HepG2 (cell line): ENCODE data around the gene SLC43A1. TPM values are rescaled to one million over a fixed set of nuclear protein-coding genes. Genes with fewer than 3 reads are reported as not detected.

Experiments used
- FOXA1 ChIP-seq, 2 experiments: fragments of 450-650 bp in 1 of 2; sonication (generic) in 1 of 2; formaldehyde crosslinking in 1 of 2; IDR thresholded peaks; 2 replicates each; pipeline versions ENCODE4 v1.4.0 to v1.6.1; 2016 to 2020; ENCODE audit warnings: missing genetic modification reagents in 1 of 2
- HMG20A ChIP-seq: IDR thresholded peaks from 2 replicates; pipeline ENCODE4 v1.6.1; 2016; ENCODE audit warnings: borderline replicate concordance
- HMG20B ChIP-seq: conservative IDR thresholded peaks from 2 replicates; pipeline ENCODE4 v1.6.1; 2016; ENCODE audit warnings: missing genetic modification reagents, missing compliant biosample characterization
- HOXA7 ChIP-seq: sonication (generic); formaldehyde crosslinking; IDR thresholded peaks from 2 replicates; pipeline ENCODE4 v1.8.1; 2022; ENCODE audit warnings: mild to moderate bottlenecking, missing genetic modification reagents, moderate library complexity
- MED13 ChIP-seq: sonication (generic); formaldehyde crosslinking; IDR thresholded peaks from 2 replicates; pipeline ENCODE4 v1.5.0; 2020; ENCODE audit warnings: missing genetic modification reagents
- NFIC ChIP-seq: IDR thresholded peaks from 2 replicates; pipeline ENCODE4 v1.6.1; 2012; ENCODE audit warnings: mild to moderate bottlenecking, low read length, inconsistent platforms
- NFKB2 ChIP-seq: sonication (generic); formaldehyde crosslinking; IDR thresholded peaks from 2 replicates; pipeline ENCODE4 v1.4.0; 2020; ENCODE audit warnings: missing genetic modification reagents, borderline replicate concordance
- NR2F1 ChIP-seq, 2 experiments: fragments of 450-650 bp in 1 of 2; formaldehyde crosslinking in 1 of 2; IDR thresholded peaks; 2 replicates each; pipeline versions ENCODE4 v1.5.0 to v1.6.1; 2016 to 2020; ENCODE audit warnings: mild to moderate bottlenecking in 1 of 2, missing compliant biosample characterization in 1 of 2, missing genetic modification reagents in 1 of 2, moderate library complexity in 1 of 2
- RBFOX2 ChIP-seq: fragments of 200-400 bp; formaldehyde crosslinking; IDR thresholded peaks from 2 replicates; pipeline ENCODE4 v1.6.1; 2017; ENCODE audit warnings: low read depth, mild to moderate bottlenecking, low read length
- TBX2 ChIP-seq: sonication (generic); formaldehyde crosslinking; IDR thresholded peaks from 2 replicates; pipeline ENCODE4 v1.5.0; 2020; ENCODE audit warnings: missing genetic modification reagents, mild to moderate bottlenecking, borderline replicate concordance
- TRIM24 ChIP-seq: sonication (generic); formaldehyde crosslinking; IDR thresholded peaks from 2 replicates; pipeline ENCODE4 v1.8.0; 2022; ENCODE audit warnings: mild to moderate bottlenecking, missing genetic modification reagents
- ZBTB42 ChIP-seq: sonication (generic); formaldehyde crosslinking; IDR thresholded peaks from 2 replicates; pipeline ENCODE4 v1.5.0; 2020; ENCODE audit warnings: mild to moderate bottlenecking, missing genetic modification reagents
- ZBTB7B ChIP-seq: sonication (generic); formaldehyde crosslinking; IDR thresholded peaks from 2 replicates; pipeline ENCODE4 v1.4.0; 2020; ENCODE audit warnings: missing genetic modification reagents
- ZFP1 ChIP-seq: IDR thresholded peaks from 2 replicates; pipeline ENCODE4 v1.6.1; 2016
- ZMYM3 ChIP-seq: sonication (generic); formaldehyde crosslinking; IDR thresholded peaks from 2 replicates; pipeline ENCODE4 v1.5.1; 2020; ENCODE audit warnings: mild to moderate bottlenecking, missing genetic modification reagents
- ZNF264 ChIP-seq: sonication (generic); formaldehyde crosslinking; IDR thresholded peaks from 2 replicates; pipeline ENCODE4 v1.4.0; 2020; ENCODE audit warnings: missing genetic modification reagents
- ZNF552 ChIP-seq: sonication (generic); formaldehyde crosslinking; IDR thresholded peaks from 2 replicates; pipeline ENCODE4 v1.9.0; 2022; ENCODE audit warnings: missing genetic modification reagents, mild to moderate bottlenecking, borderline replicate concordance
- ZNF644 ChIP-seq: IDR thresholded peaks from 2 replicates; pipeline ENCODE4 v1.6.1; 2016; ENCODE audit warnings: low read depth
- ZNF7 ChIP-seq: IDR thresholded peaks from 2 replicates; pipeline ENCODE4 v1.6.1; 2016; ENCODE audit warnings: missing biosample characterization, missing genetic modification reagents
- polyA plus RNA-seq, 8 experiments: library from polyadenylated mRNA; depleted of rRNA in 3 of 8; stranded (reverse) in 7 of 8; unstranded in 1 of 8; fragments of >200 nt; fragmentation: Illumina TruSeq in 4 of 8; extraction: Trizol in 4 of 8; gene quantifications; 2 replicates each; pipeline versions ENCODE4 v1.2.1 to v1.2.3, GENCODE V29; 2011 to 2016; ENCODE audit warnings: low read depth in 4 of 8, missing spikeins in 1 of 8, mixed read lengths in 1 of 8; ENCODE audit not compliant: insufficient read depth in 1 of 8
- total RNA-seq, 5 experiments: library from RNA; depleted of rRNA; stranded (reverse); fragments of >200 nt; fragmentation: Illumina TruSeq; extraction: Trizol; gene quantifications; 2 replicates each; pipeline ENCODE4 v1.2.3, GENCODE V29; 2016; ENCODE audit warnings: low read depth in 1 of 5
- TF ChIP-seq, protein P1 (sequence below): sonication (generic); formaldehyde crosslinking; IDR thresholded peaks from 2 replicates; pipeline ENCODE4 v1.4.0; 2020; ENCODE audit warnings: mild to moderate bottlenecking, missing genetic modification reagents
- TF ChIP-seq, protein P2 (sequence below): IDR thresholded peaks from 2 replicates; pipeline ENCODE4 v1.6.1; 2016; ENCODE audit warnings: mild to moderate bottlenecking, missing biosample characterization, missing genetic modification reagents
- TF ChIP-seq, protein P3 (sequence below): fragments of 450-650 bp; IDR thresholded peaks from 2 replicates; pipeline ENCODE4 v1.6.1; 2017; ENCODE audit warnings: mild to moderate bottlenecking
- TF ChIP-seq, protein P4 (sequence below), 2 experiments: fragments of 450-650 bp in 1 of 2; sonication (generic) in 1 of 2; formaldehyde crosslinking; IDR thresholded peaks; 2 replicates each; pipeline versions ENCODE4 v1.5.0 to v1.8.0; 2020 to 2022; ENCODE audit warnings: mild to moderate bottlenecking in 1 of 2, missing genetic modification reagents in 1 of 2
- TF ChIP-seq, protein P5 (sequence below): sonication (generic); formaldehyde crosslinking; IDR thresholded peaks from 2 replicates; pipeline ENCODE4 v1.5.0; 2020; ENCODE audit warnings: missing genetic modification reagents

Gene SLC43A1
- total and polyA plus RNA-seq, 2 of the 13 experiments (the other 11 are each of a cell fraction or from before 2014, with no cell fraction given), result 72.3 to 87.6 TPM

DNA sequence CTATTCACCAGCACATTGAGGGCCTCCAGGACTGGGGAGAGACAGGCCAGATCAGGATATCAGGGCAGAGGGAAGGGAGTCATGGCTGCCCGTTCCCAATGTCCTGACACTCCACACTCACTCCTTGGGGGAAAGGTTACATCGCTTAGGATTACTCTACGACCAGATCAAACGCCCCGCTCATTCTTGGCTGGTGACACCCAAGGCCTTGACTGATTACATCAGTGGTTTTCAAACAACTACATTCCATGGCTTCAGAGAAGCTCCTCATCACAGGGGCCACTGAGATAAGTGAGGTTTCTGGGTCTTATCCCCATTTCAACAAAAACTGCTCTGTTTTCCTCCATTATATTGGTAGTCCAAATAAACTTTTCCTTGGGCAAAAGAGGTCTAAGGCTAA, 37.0 kb upstream of the SLC43A1 start (continued):
- TF ChIP-seq, protein P1, sequence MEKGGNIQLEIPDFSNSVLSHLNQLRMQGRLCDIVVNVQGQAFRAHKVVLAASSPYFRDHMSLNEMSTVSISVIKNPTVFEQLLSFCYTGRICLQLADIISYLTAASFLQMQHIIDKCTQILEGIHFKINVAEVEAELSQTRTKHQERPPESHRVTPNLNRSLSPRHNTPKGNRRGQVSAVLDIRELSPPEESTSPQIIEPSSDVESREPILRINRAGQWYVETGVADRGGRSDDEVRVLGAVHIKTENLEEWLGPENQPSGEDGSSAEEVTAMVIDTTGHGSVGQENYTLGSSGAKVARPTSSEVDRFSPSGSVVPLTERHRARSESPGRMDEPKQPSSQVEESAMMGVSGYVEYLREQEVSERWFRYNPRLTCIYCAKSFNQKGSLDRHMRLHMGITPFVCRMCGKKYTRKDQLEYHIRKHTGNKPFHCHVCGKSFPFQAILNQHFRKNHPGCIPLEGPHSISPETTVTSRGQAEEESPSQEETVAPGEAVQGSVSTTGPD (CRISPR knock-in tag), result no peak
- TF ChIP-seq, protein P2, sequence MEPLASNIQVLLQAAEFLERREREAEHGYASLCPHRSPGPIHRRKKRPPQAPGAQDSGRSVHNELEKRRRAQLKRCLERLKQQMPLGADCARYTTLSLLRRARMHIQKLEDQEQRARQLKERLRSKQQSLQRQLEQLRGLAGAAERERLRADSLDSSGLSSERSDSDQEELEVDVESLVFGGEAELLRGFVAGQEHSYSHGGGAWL (CRISPR knock-in tag), result no peak
- TF ChIP-seq RBFOX2 (no peak), ZNF644 (CRISPR knock-in tag) (peak; percentile 62; the same call in 1 of the 2 replicates), HMG20B (CRISPR knock-in tag) (0 out of 2 replicates have a peak, but pooled peaks have one; percentile 32), MED13 (no peak), ZMYM3 (CRISPR knock-in tag) (no peak), TRIM24 (no peak), ZFP1 (CRISPR knock-in tag) (no peak), ZNF552 (no peak), FOXA1 (IDR thresholded peaks at IDR 0.05) (no peak), FOXA1 (CRISPR knock-in tag; IDR thresholded peaks at IDR 0.05) (peak; percentile 47; the same call in 1 of the 2 replicates), ZBTB42 (CRISPR knock-in tag) (no peak), ZNF264 (CRISPR knock-in tag) (no peak), NFIC (no peak), NFKB2 (CRISPR knock-in tag) (no peak), ZBTB7B (no peak), NR2F1 (CRISPR knock-in tag; IDR thresholded peaks at IDR 0.05) (peak; percentile 46 to 82; a peak in 3 of 4 replicates), TBX2 (CRISPR knock-in tag) (no peak), ZNF7 (no peak), HOXA7 (no peak), HMG20A (CRISPR knock-in tag) (peak; percentile 50; the same call in 1 of the 2 replicates)
- TF ChIP-seq, protein P3, sequence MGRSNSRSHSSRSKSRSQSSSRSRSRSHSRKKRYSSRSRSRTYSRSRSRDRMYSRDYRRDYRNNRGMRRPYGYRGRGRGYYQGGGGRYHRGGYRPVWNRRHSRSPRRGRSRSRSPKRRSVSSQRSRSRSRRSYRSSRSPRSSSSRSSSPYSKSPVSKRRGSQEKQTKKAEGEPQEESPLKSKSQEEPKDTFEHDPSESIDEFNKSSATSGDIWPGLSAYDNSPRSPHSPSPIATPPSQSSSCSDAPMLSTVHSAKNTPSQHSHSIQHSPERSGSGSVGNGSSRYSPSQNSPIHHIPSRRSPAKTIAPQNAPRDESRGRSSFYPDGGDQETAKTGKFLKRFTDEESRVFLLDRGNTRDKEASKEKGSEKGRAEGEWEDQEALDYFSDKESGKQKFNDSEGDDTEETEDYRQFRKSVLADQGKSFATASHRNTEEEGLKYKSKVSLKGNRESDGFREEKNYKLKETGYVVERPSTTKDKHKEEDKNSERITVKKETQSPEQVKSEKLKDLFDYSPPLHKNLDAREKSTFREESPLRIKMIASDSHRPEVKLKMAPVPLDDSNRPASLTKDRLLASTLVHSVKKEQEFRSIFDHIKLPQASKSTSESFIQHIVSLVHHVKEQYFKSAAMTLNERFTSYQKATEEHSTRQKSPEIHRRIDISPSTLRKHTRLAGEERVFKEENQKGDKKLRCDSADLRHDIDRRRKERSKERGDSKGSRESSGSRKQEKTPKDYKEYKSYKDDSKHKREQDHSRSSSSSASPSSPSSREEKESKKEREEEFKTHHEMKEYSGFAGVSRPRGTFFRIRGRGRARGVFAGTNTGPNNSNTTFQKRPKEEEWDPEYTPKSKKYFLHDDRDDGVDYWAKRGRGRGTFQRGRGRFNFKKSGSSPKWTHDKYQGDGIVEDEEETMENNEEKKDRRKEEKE, result no peak
- TF ChIP-seq, protein P4, sequence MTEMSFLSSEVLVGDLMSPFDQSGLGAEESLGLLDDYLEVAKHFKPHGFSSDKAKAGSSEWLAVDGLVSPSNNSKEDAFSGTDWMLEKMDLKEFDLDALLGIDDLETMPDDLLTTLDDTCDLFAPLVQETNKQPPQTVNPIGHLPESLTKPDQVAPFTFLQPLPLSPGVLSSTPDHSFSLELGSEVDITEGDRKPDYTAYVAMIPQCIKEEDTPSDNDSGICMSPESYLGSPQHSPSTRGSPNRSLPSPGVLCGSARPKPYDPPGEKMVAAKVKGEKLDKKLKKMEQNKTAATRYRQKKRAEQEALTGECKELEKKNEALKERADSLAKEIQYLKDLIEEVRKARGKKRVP (CRISPR knock-in tag; IDR thresholded peaks at IDR 0.05), result peak in 1 of 2 experiments; percentile 79; a peak in 2 of 4 replicates
- TF ChIP-seq, protein P5, sequence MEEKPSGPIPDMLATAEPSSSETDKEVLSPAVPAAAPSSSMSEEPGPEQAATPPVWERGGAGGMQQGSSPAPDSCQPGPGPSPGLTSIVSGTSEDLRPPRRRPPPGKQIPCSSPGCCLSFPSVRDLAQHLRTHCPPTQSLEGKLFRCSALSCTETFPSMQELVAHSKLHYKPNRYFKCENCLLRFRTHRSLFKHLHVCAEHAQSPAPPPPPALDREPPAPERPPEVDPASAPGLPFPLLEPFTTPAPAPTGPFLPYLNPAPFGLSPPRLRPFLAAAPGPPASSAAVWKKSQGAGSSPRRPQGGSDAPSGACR (CRISPR knock-in tag), result no peak
